Dendritic cell treated with granulocyte-macrophage colony-stimulating factor and Interleukin-4, amounts not matched to agents 40 ng/mL and 50 ng/mL, for 4 days (primary cell): ENCODE measurements around the gene GCNA.
"Not testable (repeated sequence)": the region's sequence is repeated elsewhere in the genome, so short reads cannot be mapped to it uniquely, and the experiment has no call there.

Experiments
- H3K27ac Mint-ChIP-seq: one replicate; pipeline ENCODE4 v1.8.0; 2022; ENCODE audit warnings: mild to moderate bottlenecking, mixed read lengths
- H3K27me3 Mint-ChIP-seq: one replicate; pipeline ENCODE4 v1.8.0; 2022; ENCODE audit warnings: mild to moderate bottlenecking, mixed read lengths
- H3K36me3 Mint-ChIP-seq: one replicate; pipeline ENCODE4 v1.8.0; 2022; ENCODE audit warnings: low read depth, mixed read lengths
- H3K4me1 Mint-ChIP-seq: one replicate; pipeline ENCODE4 v1.8.0; 2022; ENCODE audit warnings: low read depth, mixed read lengths
- H3K4me3 Mint-ChIP-seq: one replicate; pipeline ENCODE4 v1.8.0; 2022; ENCODE audit warnings: mild to moderate bottlenecking, moderate library complexity, mixed read lengths
- H3K9me3 Mint-ChIP-seq: one replicate; pipeline ENCODE4 v1.8.0; 2022; ENCODE audit warnings: mixed read lengths
- intact Hi-C: fragments of 100-400 bp; cut with micrococcal nuclease; formaldehyde crosslinking; loops from one replicate; pipeline ENCODE4 v1.15.0; 2022

Gene GCNA

DNA sequence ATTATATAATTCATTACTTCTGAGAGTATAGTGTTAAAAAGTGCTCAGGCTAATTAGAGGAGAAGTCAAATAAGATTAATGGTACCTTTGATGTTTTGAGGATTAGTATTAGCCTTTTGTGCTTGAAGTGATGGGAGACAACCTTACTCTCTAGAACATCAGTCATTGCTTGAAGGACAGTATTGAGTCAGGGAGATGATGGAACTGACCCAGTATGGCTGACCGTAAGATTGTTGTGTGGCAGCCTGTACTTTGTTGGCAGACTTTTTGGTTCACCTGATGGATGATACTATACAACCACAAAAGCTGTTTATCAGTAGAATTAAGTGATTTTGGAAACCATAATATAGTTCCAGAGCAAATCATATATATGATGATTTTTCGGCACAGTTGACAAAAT is 35.4 kb upstream of the GCNA start:
- peaks cover 31% of the 10 kb centered on the region for H3K4me1 Mint-ChIP-seq
- intact Hi-C loops, result no loop called here
- no peaks in the 10 kb centered on the region for H3K9me3 Mint-ChIP-seq
- H3K27me3 Mint-ChIP-seq, result no peaks in the 10 kb centered on the region
- peaks cover 53% of the 10 kb centered on the region for H3K36me3 Mint-ChIP-seq
- no peak overlapping the region for H3K27ac Mint-ChIP-seq
- no peak overlapping the region for H3K4me3 Mint-ChIP-seq

- Mint-ChIP-seq H3K27me3 (no peaks in the 10 kb centered on the region), H3K36me3 (peaks cover 56% of the 10 kb centered on the region), H3K27ac (no peak overlapping the region), H3K4me3 (no peak overlapping the region), H3K9me3 (no peaks in the 10 kb centered on the region), H3K4me1 (peaks cover 31% of the 10 kb centered on the region)
- intact Hi-C loops, result no loop called here
These were observed 34.9 kb upstream of the GCNA start for GRCh38 chrX:71543316-71543715.

- Mint-ChIP-seq H3K36me3 (peaks cover 59% of the 10 kb centered on the region), H3K9me3 (no peaks in the 10 kb centered on the region), H3K27me3 (no peaks in the 10 kb centered on the region), H3K4me3 (no peak overlapping the region), H3K27ac (no peak overlapping the region), H3K4me1 (peaks cover 23% of the 10 kb centered on the region)
- intact Hi-C loops, result no loop called here
These were observed 32.9 kb upstream of the GCNA start for GRCh38 chrX:71545364-71545763.

GRCh38 chrX:71546879-71547278 is 31.4 kb upstream of the GCNA start:
- Mint-ChIP-seq H3K27me3 (no peaks in the 10 kb centered on the region), H3K4me3 (no peak overlapping the region), H3K27ac (no peak overlapping the region), H3K4me1 (peaks cover 11% of the 10 kb centered on the region), H3K36me3 (peaks cover 55% of the 10 kb centered on the region), H3K9me3 (no peaks in the 10 kb centered on the region)
- intact Hi-C loops, result no loop called here

DNA sequence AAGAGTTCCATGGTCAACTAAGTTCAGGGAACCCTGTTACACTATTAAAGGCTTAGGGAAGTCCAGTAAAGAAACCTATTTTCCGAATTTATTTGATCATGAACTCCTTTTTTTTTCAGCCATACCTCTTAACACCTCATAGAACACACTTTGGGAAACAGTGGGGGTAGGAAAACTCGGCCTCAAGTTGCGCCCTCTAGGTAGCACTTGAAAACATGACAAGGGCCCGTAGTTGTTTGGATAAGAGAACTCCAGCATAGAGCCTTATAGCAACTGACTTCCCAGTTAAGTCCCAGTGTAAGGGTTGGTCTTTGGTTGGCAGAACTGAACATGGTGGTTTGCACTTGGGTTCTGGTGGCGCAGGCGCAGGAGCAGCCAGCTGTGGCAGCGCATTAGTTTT is 30.9 kb upstream of the GCNA start:
- Mint-ChIP-seq H3K9me3 (no peaks in the 10 kb centered on the region), H3K36me3 (peaks cover 57% of the 10 kb centered on the region), H3K27ac (no peak overlapping the region), H3K27me3 (no peaks in the 10 kb centered on the region), H3K4me3 (no peak overlapping the region), H3K4me1 (peaks cover 9% of the 10 kb centered on the region)
- intact Hi-C loops, result no loop called here

- Mint-ChIP-seq H3K4me1 (peaks cover 3% of the 10 kb centered on the region), H3K4me3 (no peak overlapping the region), H3K27ac (no peak overlapping the region)
These were observed 28.3 kb upstream of the GCNA start for GRCh38 chrX:71549986-71550385.

DNA sequence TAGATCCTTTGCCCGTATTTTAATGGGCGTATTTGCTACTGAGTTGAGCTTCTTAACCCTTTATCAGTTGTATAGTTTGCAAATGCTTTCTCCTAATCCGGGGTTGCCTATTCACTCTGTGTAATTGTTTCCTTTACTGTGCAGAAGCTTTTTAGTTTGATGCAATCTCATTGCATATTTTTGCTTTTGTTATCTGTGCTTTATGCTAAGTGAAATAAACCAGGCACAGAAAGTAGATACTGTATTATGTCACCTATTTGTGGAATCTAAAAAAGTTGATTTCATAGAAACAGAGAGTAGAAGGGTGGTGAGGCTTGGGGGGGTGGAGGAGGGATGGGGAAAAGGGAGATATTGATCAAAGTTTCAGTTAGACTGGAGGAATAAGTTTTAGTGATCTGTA is 27.7 kb upstream of the GCNA start:
- Mint-ChIP-seq H3K36me3 (peaks cover 66% of the 10 kb centered on the region), H3K4me1 (no peaks in the 10 kb centered on the region), H3K9me3 (no peaks in the 10 kb centered on the region), H3K27ac (no peak overlapping the region), H3K4me3 (no peak overlapping the region), H3K27me3 (no peaks in the 10 kb centered on the region)
- intact Hi-C loops, result loop anchor here (10.0 kb wide), 1 partner anchor 256 kb away; no protein-coding TSS in a partner anchor

More at GRCh38 chrX:71549986-71550385, 28.3 kb upstream of the GCNA start:
- Mint-ChIP-seq H3K36me3 (peaks cover 64% of the 10 kb centered on the region), H3K27me3 (no peaks in the 10 kb centered on the region), H3K9me3 (no peaks in the 10 kb centered on the region)
- intact Hi-C loops, result loop anchor here (10.0 kb wide), 1 partner anchor 255 kb away; no protein-coding TSS in a partner anchor

DNA sequence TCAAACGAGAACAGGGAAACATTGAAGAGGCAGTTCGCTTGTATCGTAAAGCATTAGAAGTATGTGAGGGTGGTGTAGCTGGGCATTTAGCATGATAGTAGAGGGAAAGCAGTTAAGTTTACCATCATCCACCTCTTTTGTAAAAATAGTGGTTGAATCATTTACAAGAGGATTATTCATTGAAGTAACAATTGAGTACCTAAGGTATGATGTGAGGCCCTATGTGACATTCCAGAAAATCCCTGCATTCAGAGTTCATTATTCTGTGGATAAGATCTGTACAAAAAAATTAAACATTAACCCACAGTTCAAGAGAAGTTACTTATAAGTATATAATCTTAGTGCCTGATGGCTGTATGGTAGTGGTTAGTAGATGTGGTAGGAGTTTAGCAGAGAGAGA is 22.2 kb upstream of the GCNA start:
- Mint-ChIP-seq H3K27me3 (no peaks in the 10 kb centered on the region), H3K4me3 (no peak overlapping the region), H3K27ac (no peak overlapping the region), H3K4me1 (no peaks in the 10 kb centered on the region), H3K9me3 (no peaks in the 10 kb centered on the region), H3K36me3 (peaks cover 84% of the 10 kb centered on the region)
- intact Hi-C loops, result loop anchor here (10.0 kb wide), 1 partner anchor 261 kb away; no protein-coding TSS in a partner anchor

DNA sequence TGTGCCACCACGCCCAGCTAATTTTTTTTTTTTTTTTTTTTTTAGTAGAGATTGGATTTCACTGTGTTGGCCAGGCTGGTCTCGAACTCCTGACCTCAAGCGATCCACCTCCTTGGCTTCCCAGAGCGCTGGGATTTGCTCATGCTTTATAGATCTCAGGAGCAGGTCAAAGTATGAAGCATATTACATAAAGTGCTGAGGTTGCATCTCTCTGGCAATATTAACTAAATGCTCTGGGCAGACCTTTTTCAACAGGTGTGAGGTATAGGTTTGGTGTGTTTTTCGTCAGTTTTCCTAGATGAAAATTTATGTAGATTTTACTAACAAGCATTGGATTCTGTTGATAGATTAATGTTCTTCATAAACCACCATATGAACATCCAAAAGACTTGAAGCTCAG is 19.3 kb upstream of the GCNA start:
- H3K4me1 Mint-ChIP-seq, result no peaks in the 10 kb centered on the region
- H3K27ac Mint-ChIP-seq, result no peak overlapping the region
- H3K36me3 Mint-ChIP-seq, result peaks cover 86% of the 10 kb centered on the region
- no peaks in the 10 kb centered on the region for H3K27me3 Mint-ChIP-seq
- no peaks in the 10 kb centered on the region for H3K9me3 Mint-ChIP-seq
- no peak overlapping the region for H3K4me3 Mint-ChIP-seq
- intact Hi-C loops, result loop anchor here (10.0 kb wide), 1 partner anchor 264 kb away; no protein-coding TSS in a partner anchor

GRCh38 chrX:71559773-71560172 is 18.5 kb upstream of the GCNA start:
- H3K4me1 Mint-ChIP-seq, H3K27ac Mint-ChIP-seq, H3K4me3 Mint-ChIP-seq, H3K9me3 Mint-ChIP-seq, H3K27me3 Mint-ChIP-seq: not testable (repeated sequence)
- H3K36me3 Mint-ChIP-seq, result peaks cover 87% of the 10 kb centered on the region
- intact Hi-C loops, result loop anchor here (10.0 kb wide), 2 partner anchors 155 to 265 kb away; no protein-coding TSS in a partner anchor

DNA sequence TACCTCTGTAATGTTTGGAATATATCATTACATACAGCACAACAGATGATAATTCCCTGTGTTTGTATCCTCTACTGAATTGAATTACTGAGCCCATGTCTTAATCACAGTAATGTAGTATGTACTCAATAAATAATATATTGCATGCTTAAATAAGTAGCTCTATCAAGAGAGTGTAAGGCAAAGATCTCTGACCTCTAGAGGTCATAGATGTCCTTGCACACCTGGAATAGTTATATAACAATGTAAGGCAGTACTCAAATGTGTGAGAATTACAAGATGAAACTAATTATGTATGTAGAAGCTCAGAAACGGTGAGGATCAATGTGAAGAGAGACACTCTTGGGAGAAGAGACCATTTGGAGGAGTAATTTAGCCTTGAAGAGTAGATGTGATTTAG is 14.3 kb upstream of the GCNA start:
- H3K27me3 Mint-ChIP-seq, result no peaks in the 10 kb centered on the region
- H3K4me3 Mint-ChIP-seq, result no peak overlapping the region
- intact Hi-C loops, result loop anchor here (10.0 kb wide), 1 partner anchor 159 kb away; no protein-coding TSS in a partner anchor
- no peak overlapping the region for H3K27ac Mint-ChIP-seq
- no peaks in the 10 kb centered on the region for H3K4me1 Mint-ChIP-seq
- H3K36me3 Mint-ChIP-seq, result peaks cover 94% of the 10 kb centered on the region
- no peaks in the 10 kb centered on the region for H3K9me3 Mint-ChIP-seq

DNA sequence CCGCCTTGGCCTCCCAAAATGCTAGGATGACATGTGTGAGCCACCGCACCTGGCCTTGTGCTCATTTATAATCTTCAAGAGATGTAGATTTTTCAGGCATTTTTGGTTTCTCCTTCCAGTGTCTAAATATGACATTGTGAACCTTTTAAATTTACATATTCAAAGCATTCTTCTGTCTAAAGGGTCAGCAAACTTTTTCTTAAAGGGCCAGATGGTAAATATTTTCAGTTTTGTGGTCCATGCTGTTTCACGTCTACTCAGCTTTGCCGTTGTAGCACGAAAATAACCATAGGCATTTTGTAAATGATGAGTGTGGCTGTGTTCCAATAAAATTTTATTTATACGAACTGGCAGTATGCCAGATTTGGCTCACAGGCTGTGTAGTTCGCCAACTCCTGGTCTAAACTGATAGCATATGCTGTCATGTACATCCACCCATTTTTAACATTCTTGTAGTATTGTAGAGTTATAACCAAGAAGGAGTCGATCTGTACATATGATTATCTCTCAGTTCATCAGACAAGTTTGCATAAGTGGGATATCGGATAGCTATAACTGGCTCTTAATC is 12.7 kb upstream of the GCNA start:
- Mint-ChIP-seq H3K9me3 (no peaks in the 10 kb centered on the region), H3K36me3 (peaks cover 97% of the 10 kb centered on the region), H3K27ac (no peak overlapping the region), H3K4me3 (no peak overlapping the region), H3K4me1 (no peaks in the 10 kb centered on the region), H3K27me3 (no peaks in the 10 kb centered on the region)
- intact Hi-C loops, result loop anchor here (10.0 kb wide), 1 partner anchor 161 kb away; no protein-coding TSS in a partner anchor

DNA sequence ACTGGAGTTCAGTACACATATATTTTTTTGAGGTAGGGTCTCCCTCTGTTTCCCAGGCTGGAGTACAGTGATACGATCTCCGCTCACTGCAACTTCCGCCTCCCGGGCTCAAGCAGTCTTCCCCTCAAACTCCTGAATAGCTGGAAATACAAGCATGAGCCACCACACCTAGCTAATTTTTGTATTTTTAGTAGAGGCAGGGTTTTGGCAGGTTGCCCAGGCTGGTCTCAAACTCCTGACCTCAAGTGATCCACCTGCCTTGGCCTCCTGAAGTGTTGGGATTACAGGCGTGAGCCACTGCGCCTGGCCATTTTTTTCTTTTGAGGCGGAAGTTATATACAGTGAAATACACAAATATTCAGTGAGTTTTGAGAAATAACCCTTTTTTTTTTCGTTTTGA is 6.8 kb upstream of the GCNA start:
- H3K27ac Mint-ChIP-seq, H3K4me3 Mint-ChIP-seq, H3K27me3 Mint-ChIP-seq, H3K4me1 Mint-ChIP-seq, H3K9me3 Mint-ChIP-seq, intact Hi-C loops: not testable (repeated sequence)
- peaks cover 89% of the 10 kb centered on the region for H3K36me3 Mint-ChIP-seq

GRCh38 chrX:71573590-71573989 is 4.6 kb upstream of the GCNA start:
- H3K4me1 Mint-ChIP-seq, result peaks cover 3% of the 10 kb centered on the region
- intact Hi-C loops, result no loop called here
- no peaks in the 10 kb centered on the region for H3K27me3 Mint-ChIP-seq
- no peaks in the 10 kb centered on the region for H3K9me3 Mint-ChIP-seq
- no peak overlapping the region for H3K27ac Mint-ChIP-seq
- H3K4me3 Mint-ChIP-seq, result no peak overlapping the region
- peaks cover 89% of the 10 kb centered on the region for H3K36me3 Mint-ChIP-seq

DNA sequence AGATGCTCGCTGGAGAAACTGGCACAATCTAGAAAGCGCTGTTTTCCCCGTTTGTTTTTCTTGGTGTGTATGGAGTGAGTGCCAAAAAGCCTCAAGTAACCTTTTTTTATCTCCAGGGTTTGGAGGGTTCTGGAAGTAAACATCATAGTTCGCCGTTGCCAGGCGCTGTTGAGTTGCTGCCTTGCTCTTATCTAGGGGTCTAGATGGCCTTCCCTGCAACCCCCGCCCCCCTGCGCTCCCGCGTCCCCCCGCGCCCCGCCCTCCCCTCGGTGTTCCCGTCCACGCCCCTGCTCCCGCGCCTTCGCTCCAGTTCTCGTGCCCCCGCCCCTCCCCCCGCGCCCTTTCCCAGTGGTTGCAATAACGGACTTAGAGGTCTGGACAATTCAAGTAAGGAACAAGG is 555 bp upstream of the GCNA start:
- intact Hi-C loops, result no loop called here
- peaks cover 8% of the 10 kb centered on the region for H3K4me1 Mint-ChIP-seq
- H3K36me3 Mint-ChIP-seq, result peaks cover 89% of the 10 kb centered on the region
- H3K27me3 Mint-ChIP-seq, result no peaks in the 10 kb centered on the region
- no peak overlapping the region for H3K27ac Mint-ChIP-seq
- H3K4me3 Mint-ChIP-seq, result no peak overlapping the region
- H3K9me3 Mint-ChIP-seq, result no peaks in the 10 kb centered on the region
